GM19099 (cell line): ENCODE data around the gene ZFYVE26.

ENCODE experiments used
- POLR2A ChIP-seq: IDR thresholded peaks from 3 replicates; pipeline ENCODE4 v1.6.1; 2011; ENCODE audit warnings: low read depth; ENCODE audit not compliant: insufficient read length; ENCODE audit errors: extremely low read depth

ZFYVE26 gene

GRCh38 chr14:67821121-67821520 is 4.7 kb upstream of the ZFYVE26 start:
- TF ChIP-seq POLR2A, result no peak

GRCh38 chr14:67820428-67820971 is 4.1 kb upstream of the ZFYVE26 start:
- no peak for TF ChIP-seq POLR2A

- TF ChIP-seq POLR2A, result peak; percentile 61
These were observed 3.4 kb upstream of the ZFYVE26 start, which contains the start of gene RAD51B for GRCh38 chr14:67819563-67820421. Gene RAD51B, plus strand, starts transcription at chr14:67819779.

GRCh38 chr14:67817750-67818438 is 1.5 kb upstream of the ZFYVE26 start:
- TF ChIP-seq POLR2A, result no peak

- TF ChIP-seq POLR2A, result no peak
These were observed 691 bp downstream of the ZFYVE26 start for GRCh38 chr14:67815573-67816225.

- no peak for TF ChIP-seq POLR2A
These were observed 1.6 kb downstream of the ZFYVE26 start for GRCh38 chr14:67814821-67815220.

- no peak for TF ChIP-seq POLR2A
These were observed 10.1 kb downstream of the ZFYVE26 start for GRCh38 chr14:67806246-67806645.

- TF ChIP-seq POLR2A, result no peak
These were observed 15.6 kb downstream of the ZFYVE26 start for GRCh38 chr14:67800743-67801142.

GRCh38 chr14:67798731-67799130 is 17.7 kb downstream of the ZFYVE26 start:
- TF ChIP-seq POLR2A, result no peak

GRCh38 chr14:67787673-67788072 is 28.7 kb downstream of the ZFYVE26 start:
- no peak for TF ChIP-seq POLR2A

- no peak for TF ChIP-seq POLR2A
These were observed 30.9 kb downstream of the ZFYVE26 start for GRCh38 chr14:67785270-67786109.

- no peak for TF ChIP-seq POLR2A
These were observed 32.1 kb downstream of the ZFYVE26 start for GRCh38 chr14:67784244-67784823.

- TF ChIP-seq POLR2A, result no peak
These were observed 34.3 kb downstream of the ZFYVE26 start for GRCh38 chr14:67782090-67782489.

- no peak for TF ChIP-seq POLR2A
These were observed 37.6 kb downstream of the ZFYVE26 start for GRCh38 chr14:67778792-67779191.
